ENCODE measurements around the gene GPAT3.

Gene GPAT3

GRCh38 chr4:83516042-83516772 lies 19.7 kb upstream of the GPAT3 start:
- H3K9ac ChIP-seq (ENCODE audit: low read length) = no peak overlapping the region
- H3K27me3 ChIP-seq (ENCODE audit: control insufficient read depth, insufficient read depth, low read length) = no peaks in the 10 kb centered on the region
- H3K27ac ChIP-seq (ENCODE audit: low read depth, low read length) = no peak overlapping the region
- H3K4me1 ChIP-seq (ENCODE audit: control insufficient read depth, insufficient read depth, low read length) = no peaks in the 10 kb centered on the region
- no peak overlapping the region for H3K4me3 ChIP-seq (ENCODE audit: low read length)
- no peaks in the 10 kb centered on the region for H3K36me3 ChIP-seq (ENCODE audit: control insufficient read depth, insufficient read depth, low read length)

GRCh38 chr4:83522239-83522638 lies 13.7 kb upstream of the GPAT3 start:
- no peaks in the 10 kb centered on the region for H3K27me3 ChIP-seq (ENCODE audit: control insufficient read depth, insufficient read depth, low read length)
- no peak overlapping the region for H3K9ac ChIP-seq (ENCODE audit: low read length)
- no peaks in the 10 kb centered on the region for H3K36me3 ChIP-seq (ENCODE audit: control insufficient read depth, insufficient read depth, low read length)
- H3K4me3 ChIP-seq (ENCODE audit: low read length) = no peak overlapping the region
- H3K4me1 ChIP-seq (ENCODE audit: control insufficient read depth, insufficient read depth, low read length) = no peaks in the 10 kb centered on the region
- H3K27ac ChIP-seq (ENCODE audit: low read depth, low read length) = no peak overlapping the region

- Histone ChIP-seq H3K27me3 (ENCODE audit: control insufficient read depth, insufficient read depth, low read length) (no peaks in the 10 kb centered on the region), H3K4me3 (ENCODE audit: low read length) (no peak overlapping the region), H3K4me1 (ENCODE audit: control insufficient read depth, insufficient read depth, low read length) (no peaks in the 10 kb centered on the region), H3K27ac (ENCODE audit: low read depth, low read length) (no peak overlapping the region), H3K9ac (ENCODE audit: low read length) (no peak overlapping the region), H3K36me3 (ENCODE audit: control insufficient read depth, insufficient read depth, low read length) (no peaks in the 10 kb centered on the region)
Measured at GRCh38 chr4:83527671-83528070, 8.2 kb upstream of the GPAT3 start.

- H3K27ac ChIP-seq (ENCODE audit: low read depth, low read length) = peak overlapping the region; percentile 75
- H3K9ac ChIP-seq (ENCODE audit: low read length) = peak overlapping the region; percentile 60
- peaks cover 6% of the 10 kb centered on the region for H3K4me1 ChIP-seq (ENCODE audit: control insufficient read depth, insufficient read depth, low read length)
- H3K27me3 ChIP-seq (ENCODE audit: control insufficient read depth, insufficient read depth, low read length) = no peaks in the 10 kb centered on the region
- H3K36me3 ChIP-seq (ENCODE audit: control insufficient read depth, insufficient read depth, low read length) = no peaks in the 10 kb centered on the region
- peak overlapping the region; percentile 90 for H3K4me3 ChIP-seq (ENCODE audit: low read length)
Measured at GRCh38 chr4:83536362-83537272, 709 bp downstream of the GPAT3 start.

GRCh38 chr4:83542225-83542624 lies 6.3 kb downstream of the GPAT3 start:
- Histone ChIP-seq H3K4me3 (ENCODE audit: low read length) (no peak overlapping the region), H3K4me1 (ENCODE audit: control insufficient read depth, insufficient read depth, low read length) (no peaks in the 10 kb centered on the region), H3K27ac (ENCODE audit: low read depth, low read length) (no peak overlapping the region)

GRCh38 chr4:83546786-83547185 lies 10.9 kb downstream of the GPAT3 start:
- H3K36me3 ChIP-seq (ENCODE audit: control insufficient read depth, insufficient read depth, low read length) = no peaks in the 10 kb centered on the region
- no peaks in the 10 kb centered on the region for H3K4me1 ChIP-seq (ENCODE audit: control insufficient read depth, insufficient read depth, low read length)
- H3K4me3 ChIP-seq (ENCODE audit: low read length) = no peak overlapping the region
- H3K9ac ChIP-seq (ENCODE audit: low read length) = no peak overlapping the region
- H3K27ac ChIP-seq (ENCODE audit: low read depth, low read length) = no peak overlapping the region
- H3K27me3 ChIP-seq (ENCODE audit: control insufficient read depth, insufficient read depth, low read length) = no peaks in the 10 kb centered on the region

More at GRCh38 chr4:83542225-83542624, 6.3 kb downstream of the GPAT3 start:
- H3K9ac ChIP-seq (ENCODE audit: low read length) = no peak overlapping the region
- no peaks in the 10 kb centered on the region for H3K27me3 ChIP-seq (ENCODE audit: control insufficient read depth, insufficient read depth, low read length)
- no peaks in the 10 kb centered on the region for H3K36me3 ChIP-seq (ENCODE audit: control insufficient read depth, insufficient read depth, low read length)

- H3K27ac ChIP-seq (ENCODE audit: low read depth, low read length) = no peak overlapping the region
- H3K4me3 ChIP-seq (ENCODE audit: low read length) = no peak overlapping the region
Measured at GRCh38 chr4:83548151-83548905, 12.4 kb downstream of the GPAT3 start.

GRCh38 chr4:83552083-83552482 lies 16.2 kb downstream of the GPAT3 start:
- H3K4me1 ChIP-seq (ENCODE audit: control insufficient read depth, insufficient read depth, low read length) = no peaks in the 10 kb centered on the region
- H3K36me3 ChIP-seq (ENCODE audit: control insufficient read depth, insufficient read depth, low read length) = no peaks in the 10 kb centered on the region
- no peaks in the 10 kb centered on the region for H3K27me3 ChIP-seq (ENCODE audit: control insufficient read depth, insufficient read depth, low read length)
- H3K27ac ChIP-seq (ENCODE audit: low read depth, low read length) = no peak overlapping the region
- H3K4me3 ChIP-seq (ENCODE audit: low read length) = no peak overlapping the region
- H3K9ac ChIP-seq (ENCODE audit: low read length) = no peak overlapping the region

More at GRCh38 chr4:83548151-83548905, 12.4 kb downstream of the GPAT3 start:
- no peaks in the 10 kb centered on the region for H3K27me3 ChIP-seq (ENCODE audit: control insufficient read depth, insufficient read depth, low read length)
- H3K4me1 ChIP-seq (ENCODE audit: control insufficient read depth, insufficient read depth, low read length) = no peaks in the 10 kb centered on the region
- H3K36me3 ChIP-seq (ENCODE audit: control insufficient read depth, insufficient read depth, low read length) = no peaks in the 10 kb centered on the region
- no peak overlapping the region for H3K9ac ChIP-seq (ENCODE audit: low read length)

- Histone ChIP-seq H3K4me3 (ENCODE audit: low read length) (no peak overlapping the region), H3K27me3 (ENCODE audit: control insufficient read depth, insufficient read depth, low read length) (no peaks in the 10 kb centered on the region), H3K27ac (ENCODE audit: low read depth, low read length) (no peak overlapping the region), H3K9ac (ENCODE audit: low read length) (no peak overlapping the region), H3K4me1 (ENCODE audit: control insufficient read depth, insufficient read depth, low read length) (no peaks in the 10 kb centered on the region), H3K36me3 (ENCODE audit: control insufficient read depth, insufficient read depth, low read length) (no peaks in the 10 kb centered on the region)
Measured at GRCh38 chr4:83552924-83553323, 17.0 kb downstream of the GPAT3 start.

GRCh38 chr4:83556006-83556707 lies 20.2 kb downstream of the GPAT3 start:
- no peak overlapping the region for H3K9ac ChIP-seq (ENCODE audit: low read length)
- H3K27ac ChIP-seq (ENCODE audit: low read depth, low read length) = no peak overlapping the region
- H3K4me1 ChIP-seq (ENCODE audit: control insufficient read depth, insufficient read depth, low read length) = no peaks in the 10 kb centered on the region
- no peak overlapping the region for H3K4me3 ChIP-seq (ENCODE audit: low read length)
- no peaks in the 10 kb centered on the region for H3K27me3 ChIP-seq (ENCODE audit: control insufficient read depth, insufficient read depth, low read length)
- no peaks in the 10 kb centered on the region for H3K36me3 ChIP-seq (ENCODE audit: control insufficient read depth, insufficient read depth, low read length)

- Histone ChIP-seq H3K27ac (ENCODE audit: low read depth, low read length) (no peak overlapping the region), H3K4me1 (ENCODE audit: control insufficient read depth, insufficient read depth, low read length) (no peaks in the 10 kb centered on the region), H3K36me3 (ENCODE audit: control insufficient read depth, insufficient read depth, low read length) (no peaks in the 10 kb centered on the region), H3K27me3 (ENCODE audit: control insufficient read depth, insufficient read depth, low read length) (no peaks in the 10 kb centered on the region), H3K9ac (ENCODE audit: low read length) (no peak overlapping the region), H3K4me3 (ENCODE audit: low read length) (no peak overlapping the region)
Measured at GRCh38 chr4:83556816-83557215, 20.9 kb downstream of the GPAT3 start.
